Endothelial cell (in vitro differentiated cells): ENCODE results near the gene IL20. TPM values are rescaled to one million over a fixed set of nuclear protein-coding genes. Genes with fewer than 3 reads are reported as not detected.

ENCODE experiments used
- DNase-seq: peaks from one replicate; pipeline ENCODE4 v3.0.0; 2021; ENCODE audit warnings: low spot score
- H3K27ac Mint-ChIP-seq: one replicate; pipeline ENCODE4 v1.8.0; 2021; ENCODE audit warnings: mixed read lengths, inconsistent platforms; ENCODE audit not compliant: unreplicated experiment
- H3K27me3 Mint-ChIP-seq: one replicate; pipeline ENCODE4 v1.8.0; 2021; ENCODE audit warnings: mild to moderate bottlenecking, moderate library complexity, mixed read lengths, inconsistent platforms; ENCODE audit not compliant: unreplicated experiment
- H3K36me3 Mint-ChIP-seq: one replicate; pipeline ENCODE4 v1.8.0; 2021; ENCODE audit warnings: mild to moderate bottlenecking, low read depth, mixed read lengths, inconsistent platforms; ENCODE audit not compliant: unreplicated experiment
- H3K4me1 Mint-ChIP-seq: one replicate; pipeline ENCODE4 v1.8.0; 2021; ENCODE audit warnings: mild to moderate bottlenecking, mixed read lengths, inconsistent platforms; ENCODE audit not compliant: unreplicated experiment
- H3K4me3 Mint-ChIP-seq: one replicate; pipeline ENCODE4 v1.8.0; 2021; ENCODE audit warnings: mild to moderate bottlenecking, mixed read lengths, inconsistent platforms; ENCODE audit not compliant: unreplicated experiment
- H3K9me3 Mint-ChIP-seq: one replicate; pipeline ENCODE4 v1.8.0; 2021; ENCODE audit warnings: mixed read lengths, inconsistent platforms; ENCODE audit not compliant: unreplicated experiment
- total RNA-seq: library from RNA; stranded (reverse); fragmentation: NEBNext Ultra II Directional; extraction: Animal tissue kit (Norgen Biotek cat#: 25700); gene quantifications from one replicate; pipeline ENCODE4 v1.2.1, GENCODE V29; 2021; ENCODE audit not compliant: unreplicated experiment
- TF ChIP-seq, protein P1 (sequence below): fragments of 200-600 bp; sonication (generic); IDR thresholded peaks from one replicate; pipeline ENCODE4 v1.5.0; 2021; ENCODE audit warnings: antibody characterized with exemption; ENCODE audit not compliant: unreplicated experiment

IL20 gene
- total RNA-seq, 1 donor from 2014 or later = not detected

DNA sequence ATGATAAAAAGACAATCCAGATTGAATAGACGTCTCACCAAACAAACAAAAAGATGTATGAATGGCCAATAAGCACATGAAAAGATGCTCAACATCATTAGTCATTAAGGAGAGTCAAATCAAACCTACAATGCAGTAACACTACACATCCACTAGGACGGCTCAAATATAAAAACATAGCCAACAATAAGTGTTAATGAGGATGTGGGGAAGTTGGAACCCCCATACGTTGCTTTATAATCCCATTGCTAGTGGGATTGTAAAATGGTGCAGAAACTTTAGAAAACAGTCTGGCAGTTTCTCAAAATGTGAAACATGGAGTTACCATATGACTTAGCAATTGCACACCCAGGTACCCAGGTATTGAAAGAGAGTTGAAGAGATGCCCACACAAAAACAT, 17.1 kb downstream of the IL20 start:
- Mint-ChIP-seq H3K27me3 (no peaks in the 10 kb centered on the region), H3K4me1 (no peaks in the 10 kb centered on the region), H3K4me3 (no peak overlapping the region), H3K9me3 (no peaks in the 10 kb centered on the region), H3K27ac (no peak overlapping the region), H3K36me3 (peaks cover under 1% of the 10 kb centered on the region)
- no peak for DNase-seq
- TF ChIP-seq, protein P1, sequence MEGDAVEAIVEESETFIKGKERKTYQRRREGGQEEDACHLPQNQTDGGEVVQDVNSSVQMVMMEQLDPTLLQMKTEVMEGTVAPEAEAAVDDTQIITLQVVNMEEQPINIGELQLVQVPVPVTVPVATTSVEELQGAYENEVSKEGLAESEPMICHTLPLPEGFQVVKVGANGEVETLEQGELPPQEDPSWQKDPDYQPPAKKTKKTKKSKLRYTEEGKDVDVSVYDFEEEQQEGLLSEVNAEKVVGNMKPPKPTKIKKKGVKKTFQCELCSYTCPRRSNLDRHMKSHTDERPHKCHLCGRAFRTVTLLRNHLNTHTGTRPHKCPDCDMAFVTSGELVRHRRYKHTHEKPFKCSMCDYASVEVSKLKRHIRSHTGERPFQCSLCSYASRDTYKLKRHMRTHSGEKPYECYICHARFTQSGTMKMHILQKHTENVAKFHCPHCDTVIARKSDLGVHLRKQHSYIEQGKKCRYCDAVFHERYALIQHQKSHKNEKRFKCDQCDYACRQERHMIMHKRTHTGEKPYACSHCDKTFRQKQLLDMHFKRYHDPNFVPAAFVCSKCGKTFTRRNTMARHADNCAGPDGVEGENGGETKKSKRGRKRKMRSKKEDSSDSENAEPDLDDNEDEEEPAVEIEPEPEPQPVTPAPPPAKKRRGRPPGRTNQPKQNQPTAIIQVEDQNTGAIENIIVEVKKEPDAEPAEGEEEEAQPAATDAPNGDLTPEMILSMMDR = peak; percentile 52

GRCh38 chr1:206883160-206883559, 17.7 kb downstream of the IL20 start:
- no peaks in the 10 kb centered on the region for H3K36me3 Mint-ChIP-seq
- TF ChIP-seq, protein P1 = no peak
- no peaks in the 10 kb centered on the region for H3K9me3 Mint-ChIP-seq

GRCh38 chr1:206883876-206884275, 18.5 kb downstream of the IL20 start:
- TF ChIP-seq, protein P1 = no peak
- Mint-ChIP-seq H3K36me3 (no peaks in the 10 kb centered on the region), H3K4me3 (no peak overlapping the region), H3K4me1 (no peaks in the 10 kb centered on the region), H3K27me3 (peaks cover 1% of the 10 kb centered on the region), H3K27ac (no peak overlapping the region), H3K9me3 (no peaks in the 10 kb centered on the region)
- DNase-seq = no peak

More at GRCh38 chr1:206883160-206883559, 17.7 kb downstream of the IL20 start:
- no peak for DNase-seq
- H3K4me3 Mint-ChIP-seq = no peak overlapping the region
- H3K4me1 Mint-ChIP-seq = no peaks in the 10 kb centered on the region
- H3K27ac Mint-ChIP-seq = no peak overlapping the region
- H3K27me3 Mint-ChIP-seq = no peaks in the 10 kb centered on the region

- peaks cover 1% of the 10 kb centered on the region for H3K27me3 Mint-ChIP-seq
- no peaks in the 10 kb centered on the region for H3K4me1 Mint-ChIP-seq
- no peaks in the 10 kb centered on the region for H3K9me3 Mint-ChIP-seq
- H3K27ac Mint-ChIP-seq = no peak overlapping the region
- TF ChIP-seq, protein P1 = no peak
- no peak overlapping the region for H3K4me3 Mint-ChIP-seq
- no peaks in the 10 kb centered on the region for H3K36me3 Mint-ChIP-seq
- no peak for DNase-seq
Observed at GRCh38 chr1:206885341-206886060, 20.1 kb downstream of the IL20 start.

DNA sequence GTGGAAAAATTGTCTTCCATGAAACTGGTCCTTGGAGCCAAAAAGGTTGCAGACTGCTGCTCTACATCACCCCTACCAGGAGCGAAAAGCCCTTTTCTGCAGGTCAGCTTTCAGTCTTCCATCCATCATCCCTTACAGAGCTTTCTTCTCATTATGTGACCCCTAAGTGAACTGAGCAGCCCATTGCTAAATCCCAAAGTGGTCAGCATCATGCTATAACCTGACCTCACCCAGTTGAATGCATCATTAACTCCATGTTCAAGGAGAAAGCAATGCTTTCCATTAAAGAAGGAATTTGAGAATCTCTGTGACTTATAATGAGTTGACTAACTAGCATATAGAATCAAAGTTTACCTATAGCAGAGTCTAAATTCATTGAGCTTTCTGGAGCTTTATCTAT, 21.4 kb downstream of the IL20 start:
- peaks cover 3% of the 10 kb centered on the region for H3K4me1 Mint-ChIP-seq
- TF ChIP-seq, protein P1 = no peak
- no peaks in the 10 kb centered on the region for H3K36me3 Mint-ChIP-seq
- H3K4me3 Mint-ChIP-seq = no peak overlapping the region
- no peak overlapping the region for H3K27ac Mint-ChIP-seq
- no peak for DNase-seq
- H3K27me3 Mint-ChIP-seq = peaks cover 1% of the 10 kb centered on the region
- H3K9me3 Mint-ChIP-seq = no peaks in the 10 kb centered on the region
